NCI-H446 (cell line): ENCODE data around the gene CKAP2L.
"Not testable (repeated sequence)": the region's sequence is repeated elsewhere in the genome, so short reads cannot be mapped to it uniquely, and the experiment has no call there.

Source experiments
- DNase-seq, 2 experiments: peaks; one replicate each; lab custom pipeline; 2025; lab: John Stamatoyannopoulos, UW

CKAP2L gene

GRCh38 chr2:112726487-112727190 is 37.8 kb downstream of the CKAP2L start:
- DNase-seq, result peak; percentile 78 to 93

- no peak for DNase-seq
Observed at GRCh38 chr2:112725545-112726457, 38.6 kb downstream of the CKAP2L start.

- no peak for DNase-seq
Observed at GRCh38 chr2:112724591-112725525, 39.6 kb downstream of the CKAP2L start.

- no peak for DNase-seq
Observed at GRCh38 chr2:112723995-112724394, 40.4 kb downstream of the CKAP2L start.

- DNase-seq, result no peak
Observed at GRCh38 chr2:112723547-112723940, 40.9 kb downstream of the CKAP2L start.

GRCh38 chr2:112722816-112723546 is 41.4 kb downstream of the CKAP2L start:
- no peak for DNase-seq

GRCh38 chr2:112721819-112722522 is 42.4 kb downstream of the CKAP2L start:
- no peak for DNase-seq

- no peak for DNase-seq
Observed at GRCh38 chr2:112720785-112721184, 43.6 kb downstream of the CKAP2L start, which contains the start of gene NT5DC4. Gene NT5DC4, plus strand, starts transcription at chr2:112721020. Its CDS starts 60 bp downstream, at chr2:112721080.

GRCh38 chr2:112718863-112719370 is 45.5 kb downstream of the CKAP2L start:
- no peak for DNase-seq

- DNase-seq, result not testable (repeated sequence)
Observed at GRCh38 chr2:112716826-112717352, 47.5 kb downstream of the CKAP2L start.

- DNase-seq, result not testable (repeated sequence)
Observed at GRCh38 chr2:112716094-112716493, 48.3 kb downstream of the CKAP2L start.

GRCh38 chr2:112714836-112715631 is 49.4 kb downstream of the CKAP2L start:
- DNase-seq, result no peak

GRCh38 chr2:112714331-112714730 is 50.1 kb downstream of the CKAP2L start:
- DNase-seq, result no peak

GRCh38 chr2:112713926-112714325 is 50.5 kb downstream of the CKAP2L start:
- no peak for DNase-seq

GRCh38 chr2:112713585-112713925 is 50.9 kb downstream of the CKAP2L start:
- DNase-seq, result no peak

GRCh38 chr2:112712903-112713584 is 51.4 kb downstream of the CKAP2L start:
- no peak for DNase-seq

GRCh38 chr2:112712465-112712864 is 51.9 kb downstream of the CKAP2L start:
- no peak for DNase-seq

GRCh38 chr2:112710956-112711750 is 53.3 kb downstream of the CKAP2L start:
- no peak for DNase-seq
